HUES48 (cell line): ENCODE results near the gene CHRM4.

Source experiments
- H3K27ac ChIP-seq: one replicate; pipeline ENCODE4 v1.7.0; 2013; ENCODE audit warnings: low read depth, low read length, inconsistent platforms
- H3K27me3 ChIP-seq: 2 replicates; pipeline ENCODE4 v1.6.1; 2013; ENCODE audit warnings: mild to moderate bottlenecking, low read length; ENCODE audit not compliant: control insufficient read depth, insufficient read depth
- H3K36me3 ChIP-seq: 2 replicates; pipeline ENCODE4 v1.6.1; 2013; ENCODE audit warnings: low read length; ENCODE audit not compliant: control insufficient read depth, insufficient read depth
- H3K4me1 ChIP-seq: 2 replicates; pipeline ENCODE4 v1.6.1; 2013; ENCODE audit warnings: mild to moderate bottlenecking, low read length; ENCODE audit not compliant: control insufficient read depth, insufficient read depth
- H3K4me3 ChIP-seq: 2 replicates; pipeline ENCODE4 v1.5.1; 2013; ENCODE audit warnings: mild to moderate bottlenecking, low read depth, low read length
- H3K9ac ChIP-seq: 2 replicates; pipeline ENCODE4 v1.6.1; 2013; ENCODE audit warnings: mild to moderate bottlenecking, low read depth, low read length, moderate library complexity
- H3K9me3 ChIP-seq: 2 replicates; pipeline ENCODE4 v1.6.1; 2013; ENCODE audit warnings: low read length; ENCODE audit not compliant: control insufficient read depth, insufficient read depth

CHRM4 gene

GRCh38 chr11:46391578-46392420 lies at the start of gene CHRM4:
TSS of gene CHRM4 (minus strand) at chr11:46391776. CDS start at chr11:46386557, 5,219 bp downstream.
- peaks cover 24% of the 10 kb centered on the region for H3K4me1 ChIP-seq
- no peak within 1 kb of the TSS for H3K9ac ChIP-seq
- peak within 1 kb of the TSS; percentile 67 for H3K4me3 ChIP-seq
- no peaks in the 10 kb centered on the region for H3K9me3 ChIP-seq
- H3K27me3 ChIP-seq: peaks cover 58% of the 10 kb centered on the region
- peaks cover 9% of the 10 kb centered on the region; the same call in 1 of the 2 replicates for H3K36me3 ChIP-seq
- H3K27ac ChIP-seq: no peak within 1 kb of the TSS

GRCh38 chr11:46438211-46438610 lies 46.6 kb upstream of the CHRM4 start:
- Histone ChIP-seq H3K27ac (no peak overlapping the region), H3K27me3 (no peaks in the 10 kb centered on the region), H3K9me3 (no peaks in the 10 kb centered on the region), H3K36me3 (peaks cover 25% of the 10 kb centered on the region), H3K4me1 (peaks cover 43% of the 10 kb centered on the region), H3K4me3 (no peak overlapping the region), H3K9ac (no peak overlapping the region)

DNA sequence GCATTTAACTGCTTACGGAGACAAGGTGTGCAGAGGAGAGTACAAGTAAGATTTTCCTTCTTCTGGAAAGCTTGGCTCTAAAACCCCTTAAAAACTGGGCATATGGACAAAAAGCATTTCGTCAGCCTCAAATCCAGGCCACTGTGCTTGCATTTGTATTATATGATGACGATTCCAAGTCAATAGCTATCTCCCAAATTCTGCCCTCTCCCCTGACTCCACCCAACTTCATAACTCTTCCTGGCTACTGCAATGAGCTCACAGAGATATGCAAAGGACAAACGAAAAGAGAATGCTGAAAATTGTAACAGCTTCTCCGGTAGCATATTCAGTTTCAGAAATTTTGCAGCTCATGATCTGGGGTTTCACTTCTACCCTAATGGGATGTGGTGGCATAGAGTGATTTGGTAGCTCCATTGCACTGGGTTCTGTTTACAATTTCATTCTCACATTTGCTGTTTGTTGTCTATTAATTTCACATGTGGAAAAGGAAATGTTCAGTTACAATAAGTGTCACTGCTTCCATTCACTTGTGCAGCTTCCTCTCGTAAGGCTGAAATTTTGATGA lies 45.6 kb upstream of the CHRM4 start:
- Histone ChIP-seq H3K27me3 (no peaks in the 10 kb centered on the region), H3K9me3 (no peaks in the 10 kb centered on the region), H3K4me3 (no peak overlapping the region), H3K4me1 (peaks cover 43% of the 10 kb centered on the region), H3K36me3 (peaks cover 23% of the 10 kb centered on the region), H3K27ac (no peak overlapping the region), H3K9ac (no peak overlapping the region)

DNA sequence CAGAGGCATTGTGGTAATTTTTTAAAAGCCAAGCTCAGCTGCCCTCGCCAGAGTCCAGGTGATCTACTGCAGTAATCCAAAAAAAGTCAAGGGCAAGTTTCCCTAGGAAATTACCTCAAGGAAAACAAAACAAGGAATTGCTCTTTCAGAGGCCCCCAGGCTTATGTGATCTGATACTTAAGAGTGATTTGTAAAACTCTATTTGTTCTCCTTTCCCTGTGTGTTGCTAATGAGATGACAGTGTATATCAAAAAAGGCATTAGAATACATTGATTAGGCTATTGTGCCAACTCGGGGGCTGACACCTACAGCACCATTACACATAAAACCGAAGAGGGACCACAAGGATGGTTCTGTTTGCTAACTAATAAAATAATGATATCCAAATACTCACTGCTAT lies 44.5 kb upstream of the CHRM4 start:
- H3K27me3 ChIP-seq: no peaks in the 10 kb centered on the region
- H3K27ac ChIP-seq: peak overlapping the region; percentile 44
- no peaks in the 10 kb centered on the region for H3K9me3 ChIP-seq
- no peak overlapping the region for H3K9ac ChIP-seq
- H3K36me3 ChIP-seq: peaks cover 30% of the 10 kb centered on the region
- peaks cover 43% of the 10 kb centered on the region for H3K4me1 ChIP-seq
- H3K4me3 ChIP-seq: no peak overlapping the region

GRCh38 chr11:46435679-46436078 lies 44.1 kb upstream of the CHRM4 start:
- Histone ChIP-seq H3K36me3 (peaks cover 32% of the 10 kb centered on the region), H3K4me1 (peaks cover 43% of the 10 kb centered on the region), H3K27ac (peak overlapping the region; percentile 44), H3K27me3 (no peaks in the 10 kb centered on the region), H3K4me3 (no peak overlapping the region), H3K9me3 (no peaks in the 10 kb centered on the region), H3K9ac (no peak overlapping the region)

GRCh38 chr11:46431211-46431610 lies 39.6 kb upstream of the CHRM4 start:
- Histone ChIP-seq H3K4me3 (no peak overlapping the region), H3K4me1 (peaks cover 31% of the 10 kb centered on the region), H3K27me3 (no peaks in the 10 kb centered on the region), H3K9ac (no peak overlapping the region), H3K36me3 (peaks cover 32% of the 10 kb centered on the region), H3K27ac (no peak overlapping the region), H3K9me3 (no peaks in the 10 kb centered on the region)

DNA sequence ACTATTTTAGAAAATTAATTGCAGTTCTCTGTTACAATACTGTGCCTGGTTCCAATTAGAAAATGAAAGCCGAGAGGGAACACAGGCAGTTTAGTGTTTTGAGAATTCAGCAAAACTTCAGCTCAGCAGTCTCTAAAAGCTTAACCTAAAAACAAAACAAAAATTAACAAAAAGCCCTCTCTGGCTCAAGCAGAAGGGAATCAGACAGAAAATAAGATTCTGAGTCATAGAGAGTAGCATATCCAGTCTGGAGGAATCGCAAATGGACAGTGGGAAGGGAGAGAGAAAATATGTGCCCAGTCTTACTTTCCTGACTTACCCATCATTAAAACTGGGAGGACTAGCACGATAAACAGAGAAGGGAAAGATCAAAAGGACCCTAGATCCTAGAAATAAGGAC lies 38.1 kb upstream of the CHRM4 start:
- no peaks in the 10 kb centered on the region for H3K9me3 ChIP-seq
- H3K9ac ChIP-seq: no peak overlapping the region
- H3K4me3 ChIP-seq: no peak overlapping the region
- no peak overlapping the region for H3K27ac ChIP-seq
- H3K4me1 ChIP-seq: peaks cover 16% of the 10 kb centered on the region
- peaks cover 30% of the 10 kb centered on the region for H3K36me3 ChIP-seq
- H3K27me3 ChIP-seq: no peaks in the 10 kb centered on the region

DNA sequence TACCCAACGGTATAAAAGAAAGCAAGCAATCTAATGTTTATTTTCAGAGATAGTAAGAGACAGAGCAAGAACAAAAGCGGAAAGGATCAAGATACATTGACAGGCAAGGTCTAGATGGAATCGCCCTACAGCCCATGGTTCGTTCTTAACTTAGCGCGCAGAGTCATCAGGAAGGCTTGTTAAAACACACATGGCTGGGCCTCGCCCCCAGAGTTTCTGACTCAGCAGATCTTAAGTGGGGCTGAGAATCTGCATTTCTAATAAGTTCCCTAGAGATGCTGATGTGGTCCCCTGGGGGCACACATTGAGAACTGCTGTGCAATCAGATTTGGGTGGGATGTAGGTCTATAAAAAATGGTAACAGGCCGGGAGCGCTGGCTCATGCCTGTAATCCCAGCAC lies 35.8 kb upstream of the CHRM4 start:
- H3K36me3 ChIP-seq: peaks cover 13% of the 10 kb centered on the region; the same call in 1 of the 2 replicates
- no peaks in the 10 kb centered on the region for H3K27me3 ChIP-seq
- H3K27ac ChIP-seq: peak overlapping the region; percentile 3
- no peak overlapping the region for H3K4me3 ChIP-seq
- H3K9me3 ChIP-seq: no peaks in the 10 kb centered on the region
- H3K4me1 ChIP-seq: peaks cover 14% of the 10 kb centered on the region
- no peak overlapping the region for H3K9ac ChIP-seq

DNA sequence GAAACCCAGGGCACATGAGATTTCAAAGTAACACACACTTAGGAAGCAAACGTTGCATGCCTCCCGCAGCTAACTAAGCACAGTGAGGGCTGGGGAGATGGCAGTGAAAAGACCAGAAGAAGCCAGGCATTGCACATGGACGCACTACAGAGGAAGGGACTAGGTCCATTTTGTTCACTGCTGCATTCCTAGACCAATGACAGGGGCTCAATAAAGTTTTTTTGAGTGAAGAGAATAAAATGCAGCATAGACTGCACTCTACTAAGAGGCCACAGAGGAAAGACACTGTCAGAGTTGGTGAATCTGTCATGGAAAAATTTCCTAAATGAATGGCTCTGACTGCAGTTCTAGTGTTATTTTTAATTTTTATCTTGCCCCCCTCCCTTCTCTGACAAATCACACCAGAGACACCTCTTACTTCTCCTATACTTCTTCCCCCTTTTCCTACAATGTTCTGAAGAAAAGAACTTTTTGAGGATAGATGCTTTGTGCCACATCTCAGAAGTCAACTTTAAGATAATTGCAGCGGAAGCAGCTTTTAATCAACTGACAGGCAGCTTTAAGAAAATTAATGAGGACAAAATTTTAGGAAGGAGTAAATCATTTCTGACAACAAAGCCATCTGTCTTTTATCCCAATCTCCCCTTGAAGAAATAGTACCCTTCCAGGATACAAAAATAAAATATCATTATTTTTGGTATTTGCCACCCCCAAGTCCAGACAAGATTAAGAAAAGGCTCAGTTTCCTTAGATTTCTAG lies 34.8 kb upstream of the CHRM4 start:
- no peak overlapping the region for H3K4me3 ChIP-seq
- H3K9ac ChIP-seq: peak overlapping the region; percentile 5; the same call in 1 of the 2 replicates
- H3K4me1 ChIP-seq: peaks cover 14% of the 10 kb centered on the region
- no peaks in the 10 kb centered on the region for H3K9me3 ChIP-seq
- H3K27me3 ChIP-seq: no peaks in the 10 kb centered on the region
- H3K36me3 ChIP-seq: peaks cover 14% of the 10 kb centered on the region; the same call in 1 of the 2 replicates
- H3K27ac ChIP-seq: peak overlapping the region; percentile 3

DNA sequence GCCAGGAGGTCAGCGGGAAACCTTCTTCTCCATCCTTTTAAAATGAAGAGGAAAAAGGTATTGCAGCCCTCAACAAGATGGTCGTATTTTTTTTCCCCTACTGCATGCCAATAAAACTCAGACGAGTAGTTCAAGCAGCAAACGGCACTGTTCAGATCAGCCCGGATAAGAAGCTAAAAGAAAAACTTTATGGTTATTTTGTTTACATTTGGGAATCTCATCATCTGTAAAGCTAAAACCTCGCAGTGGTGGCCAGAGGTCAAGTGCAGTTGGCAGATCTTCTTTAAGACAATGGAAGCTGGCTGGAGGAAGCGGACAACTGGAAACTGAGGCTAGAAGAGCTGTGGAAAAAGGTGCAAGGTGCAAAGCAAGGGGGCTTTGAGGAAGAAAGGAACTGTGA lies 31.0 kb upstream of the CHRM4 start:
- Histone ChIP-seq H3K27ac (no peak overlapping the region), H3K9ac (no peak overlapping the region), H3K4me3 (no peak overlapping the region), H3K27me3 (no peaks in the 10 kb centered on the region), H3K9me3 (no peaks in the 10 kb centered on the region), H3K36me3 (peaks cover 19% of the 10 kb centered on the region; the same call in 1 of the 2 replicates), H3K4me1 (peaks cover 12% of the 10 kb centered on the region)
